Measurements from ENCODE around the gene MFN1. TPM values are rescaled to one million over a fixed set of nuclear protein-coding genes. Genes with fewer than 3 reads are reported as not detected.

Gene MFN1
- total RNA-seq, 1 donor from 2014 or later, result 50.3 TPM

DNA sequence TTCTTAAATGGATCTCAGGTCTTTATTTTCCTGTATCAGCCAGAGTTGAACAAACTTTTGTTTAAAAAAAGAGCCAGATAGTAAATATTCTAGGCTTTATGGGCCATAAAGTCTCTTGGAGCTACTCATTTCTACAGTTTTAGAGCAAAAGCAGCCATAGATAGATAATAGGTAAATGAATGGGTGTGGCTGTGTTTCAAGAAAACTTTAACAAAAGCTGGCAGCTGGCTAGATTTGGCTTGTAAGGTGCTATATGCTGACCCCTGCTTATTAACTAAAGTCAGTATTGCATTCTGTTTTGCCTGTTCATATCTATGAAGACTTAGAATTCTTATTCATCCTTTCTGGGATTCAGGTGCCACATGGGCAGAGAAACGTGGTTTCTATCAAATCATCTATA, 29.0 kb downstream of the MFN1 start:
- Mint-ChIP-seq H3K36me3 (ENCODE audit: low read depth) (peaks cover 23% of the 10 kb centered on the region), H3K27me3 (ENCODE audit: low read depth) (no peaks in the 10 kb centered on the region), H3K27ac (ENCODE audit: unreplicated experiment) (no peak overlapping the region), H3K9me3 (ENCODE audit: low read depth) (no peaks in the 10 kb centered on the region), H3K4me3 (ENCODE audit: unreplicated experiment) (no peak overlapping the region), H3K4me1 (ENCODE audit: low read depth) (no peaks in the 10 kb centered on the region)
- TF ChIP-seq CTCF (IDR thresholded peaks at IDR 0.05), result no peak
- no peak for DNase-seq (ENCODE audit: low spot score)

GRCh38 chr3:179391906-179392305, 44.4 kb downstream of the MFN1 start:
- no peak overlapping the region for H3K4me3 Mint-ChIP-seq (ENCODE audit: unreplicated experiment)
- H3K27me3 Mint-ChIP-seq (ENCODE audit: low read depth), result no peaks in the 10 kb centered on the region
- peak overlapping the region; percentile 74 for H3K27ac Mint-ChIP-seq (ENCODE audit: unreplicated experiment)
- no peak for DNase-seq (ENCODE audit: low spot score)
- H3K9me3 Mint-ChIP-seq (ENCODE audit: low read depth), result no peaks in the 10 kb centered on the region
- no peak for TF ChIP-seq CTCF (IDR thresholded peaks at IDR 0.05)
- peaks cover 33% of the 10 kb centered on the region for H3K4me1 Mint-ChIP-seq (ENCODE audit: low read depth)
- peaks cover 7% of the 10 kb centered on the region for H3K36me3 Mint-ChIP-seq (ENCODE audit: low read depth)

- Mint-ChIP-seq H3K27ac (ENCODE audit: unreplicated experiment) (peak overlapping the region; percentile 79), H3K4me3 (ENCODE audit: unreplicated experiment) (no peak overlapping the region), H3K9me3 (ENCODE audit: low read depth) (no peaks in the 10 kb centered on the region), H3K36me3 (ENCODE audit: low read depth) (peaks cover 10% of the 10 kb centered on the region), H3K27me3 (ENCODE audit: low read depth) (no peaks in the 10 kb centered on the region), H3K4me1 (ENCODE audit: low read depth) (peaks cover 37% of the 10 kb centered on the region)
- no peak for DNase-seq (ENCODE audit: low spot score)
- TF ChIP-seq CTCF (IDR thresholded peaks at IDR 0.05), result no peak
These were observed 51.2 kb downstream of the MFN1 start for GRCh38 chr3:179398574-179399231.

DNA sequence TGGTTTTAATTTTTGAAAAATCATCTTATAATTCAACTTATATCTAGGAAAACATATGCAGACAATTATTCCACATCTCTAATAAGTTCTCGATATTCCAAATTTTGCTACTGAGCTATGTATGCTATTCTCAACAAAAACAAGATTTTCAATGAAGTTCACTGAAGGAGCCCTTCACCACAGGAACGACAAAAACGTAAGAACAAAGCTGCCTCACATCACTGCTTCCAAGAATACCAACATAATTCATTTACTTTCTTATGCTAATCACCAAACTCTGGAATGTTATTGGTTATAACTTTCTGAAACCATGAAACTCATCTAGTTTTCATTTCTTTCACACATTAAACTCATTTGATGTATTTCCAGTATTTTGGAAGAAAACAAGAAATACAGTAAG, 54.1 kb downstream of the MFN1 start:
- Mint-ChIP-seq H3K27ac (ENCODE audit: unreplicated experiment) (no peak overlapping the region), H3K27me3 (ENCODE audit: low read depth) (no peaks in the 10 kb centered on the region), H3K9me3 (ENCODE audit: low read depth) (no peaks in the 10 kb centered on the region), H3K36me3 (ENCODE audit: low read depth) (peaks cover 16% of the 10 kb centered on the region), H3K4me1 (ENCODE audit: low read depth) (peaks cover 37% of the 10 kb centered on the region), H3K4me3 (ENCODE audit: unreplicated experiment) (no peak overlapping the region)
- TF ChIP-seq CTCF (IDR thresholded peaks at IDR 0.05), result no peak
- no peak for DNase-seq (ENCODE audit: low spot score)

DNA sequence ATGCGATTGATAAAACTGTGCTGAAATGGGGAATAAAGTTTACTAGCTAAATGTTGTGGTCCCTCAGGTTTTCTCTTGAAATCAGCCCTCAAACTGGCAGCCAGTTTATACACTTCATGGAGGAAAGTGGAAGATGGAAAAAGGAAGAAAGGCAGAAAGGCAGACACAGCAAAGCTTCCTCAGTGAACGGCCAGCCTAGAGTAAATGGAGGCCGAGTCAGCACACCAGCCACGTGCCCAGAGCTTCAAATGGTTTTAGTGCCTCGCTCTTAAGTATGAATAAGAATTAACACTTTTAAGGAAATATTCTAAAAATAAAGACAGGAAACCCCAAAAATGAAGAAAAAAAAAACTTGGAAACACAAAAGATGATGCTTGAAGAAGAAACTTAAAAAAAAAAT, 55.5 kb downstream of the MFN1 start:
- H3K36me3 Mint-ChIP-seq (ENCODE audit: low read depth), result peaks cover 13% of the 10 kb centered on the region
- TF ChIP-seq CTCF (IDR thresholded peaks at IDR 0.05), result no peak
- peak overlapping the region; percentile 8 for H3K27ac Mint-ChIP-seq (ENCODE audit: unreplicated experiment)
- H3K4me1 Mint-ChIP-seq (ENCODE audit: low read depth), result peaks cover 31% of the 10 kb centered on the region
- H3K4me3 Mint-ChIP-seq (ENCODE audit: unreplicated experiment), result no peak overlapping the region
- DNase-seq (ENCODE audit: low spot score), result no peak
- no peaks in the 10 kb centered on the region for H3K27me3 Mint-ChIP-seq (ENCODE audit: low read depth)
- no peaks in the 10 kb centered on the region for H3K9me3 Mint-ChIP-seq (ENCODE audit: low read depth)

Measured in chondrocyte (in vitro differentiated cells).